Ovary (tissue), 9 donors: Measurements from ENCODE around the gene EFHC2. TPM values are rescaled to one million over a fixed set of nuclear protein-coding genes. Genes with fewer than 3 reads are reported as not detected.

Experiments used
- DNase-seq, 5 donors: peaks; one replicate each; pipeline ENCODE4 v3.0.0-alpha.2; 2019 to 2020
- H3K27ac ChIP-seq, 2 donors: fragments of 200-600 bp; one replicate each; pipeline versions ENCODE4 v1.5.1 to v1.8.0; 2019 to 2022
- H3K27me3 ChIP-seq: fragments of 200-600 bp; one replicate; pipeline ENCODE4 v1.8.0; 2022
- H3K36me3 ChIP-seq: fragments of 200-600 bp; sonication (generic); one replicate; pipeline ENCODE4 v1.5.1; 2019
- H3K4me1 ChIP-seq: one replicate; pipeline ENCODE4 v1.8.1; 2013; ENCODE audit warnings: mild to moderate bottlenecking, moderate library complexity; ENCODE audit not compliant: insufficient read depth
- H3K4me3 ChIP-seq: fragments of 200-600 bp; sonication (generic); one replicate; pipeline ENCODE4 v1.5.1; 2017
- H3K9me3 ChIP-seq, 2 donors: fragments of 200-600 bp in 1 of 2; sonication (generic) in 1 of 2; one replicate each; pipeline versions ENCODE4 v1.5.1 to v1.8.1; 2013 to 2019; ENCODE audit warnings: mild to moderate bottlenecking in 1 of 2, moderate library complexity in 1 of 2
- CTCF ChIP-seq, 3 donors: fragments of 450-650 bp in 2 of 3; fragments of 200-600 bp in 1 of 3; IDR thresholded peaks; one replicate each; pipeline versions ENCODE4 v1.5.1 to v1.8.0; 2016 to 2022; ENCODE audit warnings: antibody characterized with exemption in 3 of 3, mild to moderate bottlenecking in 1 of 3
- EP300 ChIP-seq: sonication (generic); formaldehyde crosslinking; IDR thresholded peaks from one replicate; pipeline ENCODE4 v1.6.1; 2017; ENCODE audit warnings: antibody characterized with exemption
- POLR2A ChIP-seq: fragments of 450-650 bp; IDR thresholded peaks from one replicate; pipeline ENCODE4 v1.6.1; 2017; ENCODE audit warnings: antibody characterized with exemption, mild to moderate bottlenecking, moderate library complexity
- WGBS, 3 donors: extraction: QIAGEN DNeasy Blood & Tissue Kit in 1 of 3; methylation state at CpG; one replicate each; pipeline versions ENCODE4 v1.1.5 to v1.1.7; 2013 to 2017; 5-methylcytosine and 5-hydroxymethylcytosine counted together
- intact Hi-C, 4 donors: fragments of 100-400 bp; cut with DNase I; formaldehyde crosslinking; loops; one replicate each; pipeline versions ENCODE4 v1.11.0 to v1.15.1; 2022 to 2023
- polyA plus RNA-seq, 2 donors: library from polyadenylated mRNA; stranded (reverse); fragments of 200-250 nt in 1 of 2; fragments of 350-450 nt in 1 of 2; fragmentation: Illumina TruSeq in 1 of 2; extraction: RNeasy Lipid Tissue Mini Kit (QIAGEN cat#74804) in 1 of 2; gene quantifications; one replicate each; pipeline ENCODE4 v1.2.3, GENCODE V29; 2013 to 2014
- total RNA-seq, 7 donors: library from RNA; depleted of rRNA in 2 of 7; stranded (reverse); fragments of >200 nt in 2 of 7; fragmentation: NEBNext Ultra II Directional in 3 of 7; extraction: Animal tissue kit (Norgen Biotek cat#: 25700) in 3 of 7; gene quantifications; one replicate each; pipeline versions ENCODE4 v1.1.0 to v1.2.4, GENCODE V29; 2016 to 2023
- donor health status: DM: no; HTN: no; CAD: no; lungs with moderate emphysema.
- donor health status: DM: no; HTN: no; CAD: no.
- donor health status: Bipolar disorder and iron deficiency.
- donor health status: DM: yes; HTN: yes; CAD: no.
- donor health status: DM: no; HTN: no; CAD: no.
- donor health status: DM: yes; HTN: yes; CAD: no.

Gene EFHC2
- total and polyA plus RNA-seq, 9 donors = 1.8 to 16.1 (median 2.4) TPM

DNA sequence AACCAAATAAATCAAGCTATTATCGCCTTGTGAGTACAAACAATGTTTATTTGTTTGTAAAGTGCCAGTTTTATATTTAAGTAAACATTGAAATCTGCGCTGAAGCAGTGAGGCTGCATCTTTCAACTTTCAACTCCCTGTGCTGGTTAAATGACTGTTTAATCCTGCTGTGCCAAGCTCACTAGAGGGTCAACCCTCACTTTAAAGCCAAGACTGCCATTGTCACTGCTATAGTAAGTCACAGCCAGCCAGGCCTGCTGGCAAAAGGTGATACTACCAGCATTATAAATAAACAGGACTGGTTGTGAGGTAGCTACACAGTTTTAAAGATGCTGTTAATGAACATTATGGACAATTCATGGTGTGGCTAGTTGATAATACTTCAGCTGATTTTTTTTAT, 34.6 kb downstream of the EFHC2 start:
- intact Hi-C loops = no loop called here
- 71 to 87% (median 72%) methylated on average over 2 of the region's 2 CpGs for WGBS, 3 donors
- DNase-seq = no peak
- Histone ChIP-seq H3K4me1 (no peaks in the 10 kb centered on the region), H3K9me3 (no peaks in the 10 kb centered on the region), H3K4me3 (no peak overlapping the region), H3K27ac (no peak overlapping the region), H3K27me3 (no peaks in the 10 kb centered on the region), H3K36me3 (no peaks in the 10 kb centered on the region)
- TF ChIP-seq POLR2A = no peak
- TF ChIP-seq EP300 = no peak
- no peak for TF ChIP-seq CTCF (IDR thresholded peaks at IDR 0.05)

- no peak for DNase-seq
- H3K36me3 ChIP-seq = no peaks in the 10 kb centered on the region
- 76 to 83% (median 78%) methylated on average over 5 of the region's 5 CpGs for WGBS, 3 donors
- no peaks in the 10 kb centered on the region for H3K4me1 ChIP-seq
- no peaks in the 10 kb centered on the region for H3K9me3 ChIP-seq
- intact Hi-C loops = no loop called here
- TF ChIP-seq POLR2A (no peak), EP300 (no peak), CTCF (IDR thresholded peaks at IDR 0.05) (no peak)
- H3K27ac ChIP-seq = no peak overlapping the region
- no peaks in the 10 kb centered on the region for H3K27me3 ChIP-seq
- no peak overlapping the region for H3K4me3 ChIP-seq
Measured at GRCh38 chrX:44306356-44306755, 37.1 kb downstream of the EFHC2 start.

- Histone ChIP-seq H3K36me3 (no peaks in the 10 kb centered on the region), H3K4me1 (no peaks in the 10 kb centered on the region), H3K4me3 (no peak overlapping the region), H3K27me3 (no peaks in the 10 kb centered on the region), H3K9me3 (no peaks in the 10 kb centered on the region), H3K27ac (no peak overlapping the region)
- intact Hi-C loops = no loop called here
- 69 to 76% (median 75%) methylated on average over 4 of the region's 4 CpGs for WGBS, 3 donors
- no peak for DNase-seq
- TF ChIP-seq POLR2A = no peak
- no peak for TF ChIP-seq CTCF (IDR thresholded peaks at IDR 0.05)
- TF ChIP-seq EP300 = no peak
Measured at GRCh38 chrX:44305921-44306320, 37.6 kb downstream of the EFHC2 start.

DNA sequence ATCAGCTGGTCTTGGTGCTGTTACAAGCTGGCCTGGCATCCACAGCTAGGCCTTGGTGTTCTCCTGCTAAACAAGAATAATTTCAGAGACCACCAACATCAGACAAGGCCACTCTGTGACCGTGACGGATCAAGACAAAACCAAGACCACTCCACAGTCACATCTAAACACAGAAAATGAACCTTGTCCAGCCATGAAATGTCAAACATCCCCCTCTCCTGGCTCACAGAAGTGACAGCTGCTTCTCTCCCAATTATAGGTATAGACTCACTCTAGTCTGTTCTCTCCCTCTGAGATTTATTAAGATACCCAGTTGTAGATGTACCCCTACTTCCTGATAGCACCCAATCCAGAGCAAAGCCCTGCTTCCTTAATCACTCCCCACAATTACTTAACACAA, 40.4 kb downstream of the EFHC2 start:
- H3K27ac ChIP-seq = no peak overlapping the region
- H3K27me3 ChIP-seq = no peaks in the 10 kb centered on the region
- no peak for TF ChIP-seq POLR2A
- no peak for TF ChIP-seq EP300
- no peak for TF ChIP-seq CTCF (IDR thresholded peaks at IDR 0.05)
- WGBS, 3 donors = 86 to 96% (median 90%) methylated on average over 2 of the region's 2 CpGs
- H3K4me1 ChIP-seq = no peaks in the 10 kb centered on the region
- H3K36me3 ChIP-seq = no peaks in the 10 kb centered on the region
- H3K4me3 ChIP-seq = no peak overlapping the region
- intact Hi-C loops = no loop called here
- no peaks in the 10 kb centered on the region for H3K9me3 ChIP-seq
- DNase-seq = no peak

DNA sequence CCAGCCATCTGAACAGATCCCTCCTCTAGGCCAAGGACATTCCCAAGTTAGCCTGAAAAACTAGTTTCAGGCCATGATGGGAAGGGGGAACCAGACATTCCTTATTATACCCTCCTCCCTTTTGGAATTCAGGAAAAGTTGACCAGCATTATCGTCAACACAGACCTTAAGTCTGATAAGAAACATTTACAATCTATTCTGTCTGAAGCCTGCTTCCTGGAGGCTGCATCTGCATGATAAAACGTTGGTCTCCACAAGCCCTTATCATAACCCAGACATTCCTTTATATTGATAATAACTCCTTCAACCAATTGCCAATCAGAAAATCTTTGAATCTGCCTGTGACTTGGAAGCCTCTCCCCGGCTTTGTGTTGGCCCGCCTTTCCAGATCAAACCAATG, 44.3 kb downstream of the EFHC2 start:
- no peak for TF ChIP-seq POLR2A
- WGBS, 3 donors = 53 to 59% (median 59%) methylated on average over 4 of the region's 4 CpGs
- Histone ChIP-seq H3K27me3 (no peaks in the 10 kb centered on the region), H3K36me3 (no peaks in the 10 kb centered on the region), H3K4me3 (no peak overlapping the region), H3K9me3 (no peaks in the 10 kb centered on the region), H3K27ac (no peak overlapping the region), H3K4me1 (no peaks in the 10 kb centered on the region)
- intact Hi-C loops = no loop called here
- no peak for DNase-seq
